ENCODE results near the gene SMYD1.

The SMYD1 gene

DNA sequence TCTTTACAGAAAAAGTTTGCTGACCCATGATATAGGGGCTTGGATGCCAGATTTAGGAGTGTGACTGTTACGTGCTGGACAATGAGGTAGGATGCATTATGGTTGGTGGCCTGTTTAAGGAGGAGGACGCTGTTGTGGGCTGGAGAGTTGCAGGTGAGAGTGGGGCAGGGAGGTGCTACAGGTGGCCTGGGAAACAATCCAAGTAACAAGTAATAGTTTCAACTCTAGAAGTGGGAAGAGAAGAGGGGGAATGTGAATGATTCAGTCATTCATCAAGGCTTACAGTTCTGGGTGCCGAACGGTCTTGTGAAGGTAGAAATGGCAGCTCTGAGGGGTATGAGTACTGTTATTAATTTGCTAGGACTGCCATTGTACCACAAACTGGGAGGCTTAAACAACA is 54.1 kb downstream of the SMYD1 start:
- Histone ChIP-seq H3K36me3 (ENCODE audit: control insufficient read depth, insufficient read depth, low read length) (no peaks in the 10 kb centered on the region), H3K27ac (no peak overlapping the region), H3K4me1 (no peaks in the 10 kb centered on the region), H3K9me3 (ENCODE audit: control insufficient read depth, low read length) (peaks cover 3% of the 10 kb centered on the region), H3K4me2 (ENCODE audit: low read length) (no peak overlapping the region), H3K79me2 (no peaks in the 10 kb centered on the region), H3K4me3 (ENCODE audit: low read depth, low read length) (no peak overlapping the region), H3K9ac (no peak overlapping the region), H3K27me3 (ENCODE audit: control insufficient read depth, insufficient read depth, low read length) (no peaks in the 10 kb centered on the region), H2AFZ (no peak overlapping the region)
- TF ChIP-seq CTCF (IDR thresholded peaks at IDR 0.05) = no peak

GRCh38 chr2:88122141-88122884 is 54.7 kb downstream of the SMYD1 start:
- no peak for TF ChIP-seq CTCF (IDR thresholded peaks at IDR 0.05)

DNA sequence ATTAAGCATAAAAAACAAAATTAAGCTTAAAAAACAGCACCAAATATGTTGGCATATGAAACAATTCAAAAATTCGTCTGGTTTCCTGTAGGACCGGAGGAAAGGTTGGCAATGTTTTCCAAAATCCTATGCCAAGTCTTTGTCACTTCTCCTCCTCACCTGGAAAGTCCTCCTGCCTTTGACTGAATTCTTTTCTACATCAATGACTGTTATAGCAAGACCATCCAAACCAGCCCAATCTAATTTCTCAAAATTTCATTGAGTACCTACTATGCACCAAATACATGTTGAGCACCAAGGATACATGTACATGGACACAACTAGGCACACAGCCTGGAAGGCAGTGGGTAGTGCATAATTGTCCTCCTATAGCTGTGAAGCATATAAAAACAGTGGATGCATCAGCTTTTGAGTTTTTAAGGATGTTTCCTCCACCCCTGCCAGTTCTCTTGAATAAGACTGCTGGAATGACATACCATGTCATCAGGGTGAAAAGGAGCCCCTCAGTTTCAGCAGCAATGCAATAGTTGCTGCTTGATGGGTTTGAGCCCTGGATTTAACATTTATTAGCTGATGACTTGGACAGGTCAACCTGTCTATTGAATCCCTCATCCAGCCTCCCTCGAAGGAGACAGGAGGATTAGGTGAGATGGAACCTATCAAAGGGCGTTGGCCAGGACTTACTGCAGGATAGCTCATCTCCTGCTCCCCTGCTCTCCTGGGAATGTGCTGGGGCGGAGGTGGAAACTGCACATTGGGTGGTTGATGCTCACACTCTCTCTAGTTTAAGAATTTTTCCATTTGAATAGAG is 55.7 kb downstream of the SMYD1 start:
- no peaks in the 10 kb centered on the region for H3K27me3 ChIP-seq (ENCODE audit: control insufficient read depth, insufficient read depth, low read length)
- no peak overlapping the region for H3K27ac ChIP-seq
- no peaks in the 10 kb centered on the region for H3K79me2 ChIP-seq
- H3K36me3 ChIP-seq (ENCODE audit: control insufficient read depth, insufficient read depth, low read length) = no peaks in the 10 kb centered on the region
- no peak overlapping the region for H3K4me3 ChIP-seq (ENCODE audit: low read depth, low read length)
- H2AFZ ChIP-seq = no peak overlapping the region
- TF ChIP-seq CTCF (IDR thresholded peaks at IDR 0.05) = no peak
- no peak overlapping the region for H3K9ac ChIP-seq
- H3K9me3 ChIP-seq (ENCODE audit: control insufficient read depth, low read length) = peaks cover 3% of the 10 kb centered on the region
- H3K4me2 ChIP-seq (ENCODE audit: low read length) = no peak overlapping the region
- H3K4me1 ChIP-seq = no peaks in the 10 kb centered on the region

More at GRCh38 chr2:88122141-88122884, 54.7 kb downstream of the SMYD1 start:
- Histone ChIP-seq H3K9me3 (ENCODE audit: control insufficient read depth, low read length) (peaks cover 3% of the 10 kb centered on the region), H3K79me2 (no peaks in the 10 kb centered on the region), H3K9ac (no peak overlapping the region), H2AFZ (no peak overlapping the region), H3K4me3 (ENCODE audit: low read depth, low read length) (no peak overlapping the region), H3K27ac (no peak overlapping the region), H3K4me2 (ENCODE audit: low read length) (no peak overlapping the region), H3K36me3 (ENCODE audit: control insufficient read depth, insufficient read depth, low read length) (no peaks in the 10 kb centered on the region), H3K4me1 (no peaks in the 10 kb centered on the region), H3K27me3 (ENCODE audit: control insufficient read depth, insufficient read depth, low read length) (no peaks in the 10 kb centered on the region)

DNA sequence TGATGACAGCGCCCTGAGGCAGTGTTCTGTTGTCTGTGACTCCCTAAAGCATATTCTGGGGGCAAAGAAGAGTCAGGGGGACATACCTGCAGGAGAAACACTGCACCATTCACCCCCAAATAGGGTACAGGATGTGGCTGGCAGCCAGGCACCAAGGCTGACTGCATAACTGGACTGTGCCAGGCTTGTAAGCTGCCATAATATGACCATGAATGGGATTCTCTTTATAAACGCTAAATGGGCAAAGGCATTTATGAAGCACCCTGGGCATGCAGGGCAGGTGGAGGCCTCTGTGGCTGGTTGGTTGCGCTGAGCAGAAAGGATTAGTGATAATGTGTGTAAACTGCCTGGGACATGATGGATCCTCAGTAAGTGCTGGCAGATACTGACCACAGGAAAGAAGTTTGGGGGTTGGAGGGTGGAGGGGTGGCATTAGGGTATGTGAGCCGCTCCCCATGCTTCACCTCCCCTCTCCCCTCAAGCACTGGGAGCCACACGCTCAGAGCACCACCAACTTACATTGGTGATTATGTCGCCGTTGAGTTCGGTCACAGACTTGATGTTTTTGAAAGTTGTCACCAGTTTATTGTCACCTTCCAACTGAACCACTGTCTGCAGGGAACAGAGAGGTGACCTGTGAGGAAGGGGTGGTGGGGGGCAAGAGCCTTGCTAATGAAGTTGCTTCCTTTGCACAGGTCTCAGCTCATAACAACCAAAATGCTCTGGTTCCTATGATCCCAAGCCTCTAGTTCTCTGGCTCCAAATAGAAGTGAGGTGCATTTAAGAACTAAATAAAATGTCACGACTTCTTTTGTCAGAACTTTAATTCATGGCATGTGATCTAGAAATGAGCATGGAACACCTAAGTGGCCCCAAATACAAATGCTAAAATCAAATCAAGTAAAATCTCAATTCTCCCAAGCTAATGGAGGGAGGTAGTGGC is 56.6 kb downstream of the SMYD1 start:
- H2AFZ ChIP-seq = no peak overlapping the region
- no peak for TF ChIP-seq CTCF (IDR thresholded peaks at IDR 0.05)
- peaks cover 3% of the 10 kb centered on the region for H3K9me3 ChIP-seq (ENCODE audit: control insufficient read depth, low read length)
- H3K4me1 ChIP-seq = no peaks in the 10 kb centered on the region
- H3K9ac ChIP-seq = no peak overlapping the region
- no peaks in the 10 kb centered on the region for H3K36me3 ChIP-seq (ENCODE audit: control insufficient read depth, insufficient read depth, low read length)
- no peak overlapping the region for H3K27ac ChIP-seq
- H3K4me2 ChIP-seq (ENCODE audit: low read length) = no peak overlapping the region
- H3K27me3 ChIP-seq (ENCODE audit: control insufficient read depth, insufficient read depth, low read length) = no peaks in the 10 kb centered on the region
- H3K79me2 ChIP-seq = no peaks in the 10 kb centered on the region
- H3K4me3 ChIP-seq (ENCODE audit: low read depth, low read length) = no peak overlapping the region

All from parathyroid adenoma (tissue), 2 donors.